MG63 (cell line): ENCODE data around the gene SERINC2. TPM values are rescaled to one million over a fixed set of nuclear protein-coding genes. Genes with fewer than 3 reads are reported as not detected.
A peak's percentile ranks its signal among the peaks of the same experiment; 100 is the strongest.

ENCODE experiments used
- DNase-seq: peaks from one replicate; pipeline ENCODE4 v3.0.0-alpha.2; 2020
- H3K27me3 ChIP-seq: fragments of 250-450 bp; sonication (Bioruptor Pico); 2 replicates; pipeline ENCODE4 v1.5.1; 2020; ENCODE audit warnings: mild to moderate bottlenecking, moderate library complexity
- H3K36me3 ChIP-seq: fragments of 250-450 bp; sonication (Bioruptor Pico); 2 replicates; pipeline ENCODE4 v1.5.1; 2020; ENCODE audit warnings: mild to moderate bottlenecking, moderate library complexity
- H3K4me3 ChIP-seq: fragments of 250-450 bp; sonication (Bioruptor Pico); 2 replicates; pipeline ENCODE4 v1.5.1; 2020; ENCODE audit warnings: mild to moderate bottlenecking, moderate library complexity
- H3K9me3 ChIP-seq: fragments of 250-450 bp; sonication (Bioruptor Pico); 2 replicates; pipeline ENCODE4 v1.5.1; 2020; ENCODE audit warnings: mild to moderate bottlenecking, moderate library complexity
- total RNA-seq: library from RNA; depleted of rRNA; stranded (reverse); fragments of >200 nt; shearing (Covaris generic); gene quantifications from 2 replicates; pipeline ENCODE4 v1.2.3, GENCODE V29; 2014; ENCODE audit warnings: low replicate concordance

The SERINC2 gene
- total RNA-seq, 1 experiment from 2014 or later: 32.4 TPM

DNA sequence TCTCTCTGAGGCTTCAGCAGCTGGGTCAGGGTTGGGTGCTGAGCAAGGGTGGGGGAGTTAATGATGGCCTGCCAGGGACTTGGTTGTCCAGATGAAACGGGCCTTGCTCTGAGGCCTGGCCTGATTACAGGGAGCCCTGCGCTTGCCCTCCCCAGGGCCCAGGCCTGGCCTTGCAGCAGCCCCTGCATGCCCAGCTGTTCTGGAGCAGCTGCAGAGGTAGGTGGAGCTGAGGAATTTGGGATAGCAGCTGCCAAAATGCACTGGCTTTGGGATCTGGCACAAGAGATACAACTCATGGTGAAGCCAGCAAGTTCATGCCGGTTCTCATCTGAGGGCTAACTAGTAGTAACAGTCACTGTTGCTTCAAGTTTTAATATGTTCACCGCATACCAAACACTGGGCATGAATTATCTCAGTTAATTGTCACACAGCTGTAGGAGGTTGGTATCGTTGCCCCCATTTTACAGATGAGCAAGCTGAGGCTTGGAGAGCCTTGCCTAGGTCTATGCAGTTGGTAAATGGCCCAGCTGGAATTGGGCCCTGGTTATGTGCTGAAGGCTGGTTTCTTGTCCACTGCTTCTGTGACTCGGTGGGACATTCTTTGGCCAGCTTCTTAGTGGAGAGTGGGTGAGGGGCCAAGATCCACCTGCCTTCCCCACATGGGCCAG lies 7.3 kb upstream of the SERINC2 start:
- no peaks in the 10 kb centered on the region for H3K9me3 ChIP-seq
- peak; percentile 86 for DNase-seq
- no peaks in the 10 kb centered on the region for H3K36me3 ChIP-seq
- no peak overlapping the region for H3K4me3 ChIP-seq
- no peaks in the 10 kb centered on the region for H3K27me3 ChIP-seq

DNA sequence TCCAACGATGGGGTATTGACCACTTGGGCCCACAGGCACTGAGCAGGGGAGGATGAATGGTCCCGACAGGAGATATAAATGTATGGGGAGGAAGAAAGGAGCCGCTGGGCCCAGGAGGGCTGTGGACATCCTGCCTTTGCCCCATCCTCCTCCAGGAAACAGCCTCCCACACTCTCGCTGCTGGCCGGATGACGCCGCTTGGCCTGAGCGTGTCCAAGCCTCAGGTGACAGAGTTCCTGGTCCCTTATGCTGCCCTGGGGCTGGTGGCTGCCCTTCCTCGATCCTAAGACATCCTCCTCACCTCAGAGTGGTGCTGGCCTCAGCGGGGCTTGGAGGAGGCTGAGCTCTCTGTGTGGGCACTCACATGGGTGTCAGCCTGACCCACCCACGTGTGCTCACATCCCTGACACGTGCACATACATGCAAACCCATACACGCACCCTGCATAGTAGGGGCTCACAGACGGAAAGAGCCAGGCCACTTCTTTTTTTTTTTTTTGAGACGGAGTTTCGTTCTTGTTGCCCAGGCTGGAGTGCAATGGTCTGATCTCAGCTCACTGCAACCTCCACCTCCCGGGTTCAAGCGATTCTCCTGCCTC lies 5.9 kb upstream of the SERINC2 start:
- H3K9me3 ChIP-seq: no peaks in the 10 kb centered on the region
- H3K27me3 ChIP-seq: no peaks in the 10 kb centered on the region
- no peak for DNase-seq
- no peak overlapping the region for H3K4me3 ChIP-seq
- H3K36me3 ChIP-seq: peaks cover 2% of the 10 kb centered on the region; the same call in 1 of the 2 replicates

DNA sequence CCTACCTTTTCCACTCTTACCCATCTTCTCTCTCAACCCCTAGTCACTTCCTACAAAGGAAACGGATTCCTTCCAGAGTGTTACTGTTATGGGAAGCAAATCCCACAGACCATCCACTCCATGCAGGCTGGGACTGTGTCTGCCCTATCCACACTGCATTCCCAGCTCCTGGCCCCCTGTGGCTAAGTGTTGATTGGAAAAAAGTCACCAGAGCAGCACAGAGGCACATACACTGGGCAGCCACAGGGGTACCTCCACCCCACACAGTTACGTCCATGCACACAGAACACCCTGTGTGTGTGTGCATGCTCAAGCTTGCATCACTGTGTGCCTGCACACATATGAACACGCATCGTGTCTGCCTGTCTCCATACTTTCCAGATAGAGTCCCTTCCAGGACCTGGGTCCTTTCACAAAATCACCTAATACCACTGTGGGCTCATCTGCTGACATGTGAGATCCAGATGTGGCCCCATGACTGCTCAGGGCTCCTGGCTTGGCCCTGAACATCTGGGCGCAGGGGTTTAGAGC lies 4.2 kb upstream of the SERINC2 start:
- DNase-seq: no peak
- no peaks in the 10 kb centered on the region for H3K27me3 ChIP-seq
- H3K9me3 ChIP-seq: no peaks in the 10 kb centered on the region
- H3K36me3 ChIP-seq: peaks cover 2% of the 10 kb centered on the region; the same call in 1 of the 2 replicates
- H3K4me3 ChIP-seq: no peak overlapping the region

DNA sequence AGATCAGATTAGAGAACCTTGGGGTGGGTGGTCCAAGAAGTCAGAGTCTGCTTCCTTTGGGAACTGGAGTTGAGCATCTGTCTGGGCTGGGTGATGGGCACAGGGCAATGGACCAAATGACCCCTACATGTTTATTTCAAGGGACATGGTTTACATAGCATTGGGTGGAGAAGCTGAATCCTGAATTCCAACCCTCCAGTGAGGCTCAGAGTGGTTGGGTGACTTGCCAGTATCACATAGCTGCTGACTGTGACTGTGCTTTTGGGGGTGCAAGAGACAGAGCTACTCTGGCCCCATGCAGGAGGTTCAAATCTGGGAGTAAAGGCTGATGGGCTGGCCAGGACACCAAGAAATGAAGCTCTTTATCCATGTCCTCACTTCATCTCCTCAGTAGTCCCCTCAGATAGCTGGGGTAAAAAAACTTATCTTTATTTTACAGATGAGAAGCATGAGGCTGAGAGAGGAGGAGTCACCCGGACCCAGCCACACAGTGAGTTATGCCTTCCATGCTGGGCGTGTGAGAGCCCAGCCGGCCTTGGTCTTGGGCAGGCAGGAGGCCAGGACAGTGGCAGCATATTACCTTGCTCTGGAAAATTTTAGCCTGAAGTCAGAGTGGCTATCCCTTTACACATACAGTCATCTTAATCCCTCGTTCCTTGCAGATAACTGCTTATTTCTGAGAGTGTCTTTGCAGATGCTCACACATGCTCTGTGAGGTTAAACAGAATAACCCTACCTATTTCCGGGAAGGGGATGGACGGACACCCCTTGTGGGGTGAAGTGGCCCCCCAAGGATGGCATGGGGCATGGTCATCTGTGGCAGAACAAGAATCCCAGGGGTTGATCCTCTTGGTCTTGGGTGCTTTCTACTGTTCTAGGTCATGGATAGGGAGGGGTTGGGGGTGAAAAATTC lies 2.8 kb upstream of the SERINC2 start:
- no peaks in the 10 kb centered on the region for H3K9me3 ChIP-seq
- DNase-seq: peak; percentile 41
- no peak overlapping the region for H3K4me3 ChIP-seq
- no peaks in the 10 kb centered on the region for H3K27me3 ChIP-seq
- H3K36me3 ChIP-seq: peaks cover 9% of the 10 kb centered on the region; the same call in 1 of the 2 replicates

DNA sequence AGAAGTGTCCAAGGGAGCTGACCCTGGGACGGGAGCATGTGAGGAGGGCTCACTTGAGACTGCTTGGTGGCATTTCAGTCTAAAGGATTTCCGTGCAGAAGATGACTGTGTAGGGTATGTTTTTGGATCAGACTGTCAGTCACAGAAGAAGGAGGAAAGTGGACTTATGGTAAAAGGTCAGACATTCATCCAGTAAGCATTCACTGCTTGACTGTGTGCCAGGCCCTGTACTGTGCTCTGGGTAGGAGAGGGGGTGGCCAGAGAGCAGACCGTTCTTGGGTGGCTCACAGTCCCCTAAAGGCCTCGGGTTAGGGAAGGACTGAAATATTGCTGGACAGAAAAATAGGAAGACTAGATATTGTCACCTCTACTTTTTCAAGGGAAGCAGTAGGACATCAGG lies 2.1 kb upstream of the SERINC2 start:
- Histone ChIP-seq H3K27me3 (no peaks in the 10 kb centered on the region), H3K9me3 (no peaks in the 10 kb centered on the region), H3K36me3 (peaks cover 16% of the 10 kb centered on the region; the same call in 1 of the 2 replicates), H3K4me3 (no peak overlapping the region)
- DNase-seq: peak; percentile 82

DNA sequence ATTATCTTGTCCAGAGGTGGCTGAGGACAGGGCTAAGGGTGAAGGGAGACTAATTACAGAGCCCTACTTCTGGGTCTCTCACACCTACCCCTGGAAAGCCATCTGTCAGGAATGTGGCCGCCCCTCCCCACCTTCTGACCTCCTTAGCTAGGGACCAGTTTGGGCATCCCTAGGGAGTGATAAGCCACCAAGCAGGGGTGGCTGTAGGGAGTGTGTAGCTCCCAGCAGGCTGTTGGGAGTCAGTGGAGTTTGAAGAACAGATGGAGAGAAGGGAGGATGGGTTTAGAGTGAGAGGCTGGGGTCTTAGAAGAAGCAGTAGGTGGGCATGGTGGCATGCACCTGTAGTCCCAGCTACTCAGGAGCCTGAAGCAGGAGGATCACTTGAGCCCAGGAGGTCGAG lies 808 bp upstream of the SERINC2 start:
- H3K4me3 ChIP-seq: peak overlapping the region; percentile 85; the same call in 1 of the 2 replicates
- peaks cover 26% of the 10 kb centered on the region for H3K36me3 ChIP-seq
- H3K9me3 ChIP-seq: no peaks in the 10 kb centered on the region
- no peak for DNase-seq
- H3K27me3 ChIP-seq: no peaks in the 10 kb centered on the region

DNA sequence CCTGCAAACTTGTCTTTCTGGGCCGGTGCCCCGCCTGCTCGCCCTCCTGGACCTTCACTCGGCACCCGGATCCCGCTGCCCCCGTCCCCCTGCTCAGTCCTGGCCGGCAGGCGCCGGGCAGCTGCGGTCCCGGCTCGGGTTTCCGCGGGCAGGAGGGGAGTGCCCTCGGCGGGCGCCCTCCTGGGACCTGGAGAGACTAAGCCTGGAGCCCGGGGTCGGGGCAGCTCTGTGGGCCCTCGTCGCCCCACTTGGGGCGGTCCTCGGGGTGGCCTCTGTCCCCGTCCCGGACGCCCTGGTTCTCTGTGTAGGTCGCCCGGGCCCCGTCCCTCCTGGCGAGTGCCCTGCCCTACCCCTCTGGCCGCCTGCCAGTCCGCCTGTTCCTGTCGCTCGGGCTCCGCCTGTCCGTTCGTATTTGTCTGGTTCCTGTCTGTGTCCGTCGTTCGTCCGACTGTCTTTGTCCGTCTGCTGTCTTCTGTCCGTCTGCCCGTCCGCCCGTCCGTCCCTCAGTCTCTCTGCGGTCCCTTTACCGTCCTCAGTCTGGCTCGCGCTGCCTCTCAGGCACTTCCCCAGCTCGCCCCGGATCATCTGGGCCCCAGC lies 490 bp downstream of the SERINC2 start:
- peaks cover 30% of the 10 kb centered on the region for H3K36me3 ChIP-seq
- no peaks in the 10 kb centered on the region for H3K9me3 ChIP-seq
- H3K4me3 ChIP-seq: peak overlapping the region; percentile 85
- DNase-seq: peak; percentile 76
- no peaks in the 10 kb centered on the region for H3K27me3 ChIP-seq

DNA sequence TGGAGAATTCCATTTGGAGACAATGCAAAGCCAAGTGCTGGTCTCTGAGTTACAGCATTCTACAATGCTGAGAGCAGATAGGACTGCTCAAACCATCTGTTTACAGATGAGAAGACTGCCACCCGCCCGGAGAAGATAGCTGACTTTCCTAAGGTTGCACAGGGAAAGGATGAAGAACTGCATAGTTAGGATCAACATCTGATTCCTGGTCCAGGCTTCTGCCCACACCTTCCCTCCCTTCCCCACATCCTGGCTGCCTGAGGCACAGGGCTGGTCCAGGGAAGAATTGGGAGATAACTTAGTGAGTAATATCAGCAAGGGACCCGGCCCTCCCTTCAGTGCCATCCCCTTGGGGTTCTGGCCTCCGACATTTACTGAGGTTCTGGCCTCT lies 2.0 kb downstream of the SERINC2 start:
- Histone ChIP-seq H3K36me3 (peaks cover 32% of the 10 kb centered on the region), H3K27me3 (no peaks in the 10 kb centered on the region), H3K4me3 (peak overlapping the region; percentile 85), H3K9me3 (no peaks in the 10 kb centered on the region)
- DNase-seq: no peak

DNA sequence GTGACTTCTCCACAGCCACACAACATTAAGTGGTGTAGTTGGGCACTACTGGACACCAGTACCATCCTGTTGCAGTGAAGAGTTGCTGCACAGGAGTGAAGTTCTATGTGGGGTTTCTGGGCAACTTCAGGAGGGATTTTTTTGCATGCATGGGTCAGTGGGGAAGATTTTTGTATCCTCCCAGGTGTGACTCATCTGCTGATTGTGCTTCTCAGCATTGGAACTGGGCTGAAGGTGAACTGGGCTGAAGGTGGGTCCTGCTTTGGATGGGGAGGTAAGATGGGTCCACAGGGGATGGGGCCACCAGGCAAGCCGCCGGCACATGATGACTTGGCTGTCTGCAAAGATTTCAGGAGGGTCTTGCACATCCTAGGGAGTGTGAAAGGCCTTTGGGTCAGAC lies 2.6 kb downstream of the SERINC2 start:
- H3K27me3 ChIP-seq: no peaks in the 10 kb centered on the region
- H3K9me3 ChIP-seq: no peaks in the 10 kb centered on the region
- no peak for DNase-seq
- H3K4me3 ChIP-seq: no peak overlapping the region
- peaks cover 32% of the 10 kb centered on the region for H3K36me3 ChIP-seq

DNA sequence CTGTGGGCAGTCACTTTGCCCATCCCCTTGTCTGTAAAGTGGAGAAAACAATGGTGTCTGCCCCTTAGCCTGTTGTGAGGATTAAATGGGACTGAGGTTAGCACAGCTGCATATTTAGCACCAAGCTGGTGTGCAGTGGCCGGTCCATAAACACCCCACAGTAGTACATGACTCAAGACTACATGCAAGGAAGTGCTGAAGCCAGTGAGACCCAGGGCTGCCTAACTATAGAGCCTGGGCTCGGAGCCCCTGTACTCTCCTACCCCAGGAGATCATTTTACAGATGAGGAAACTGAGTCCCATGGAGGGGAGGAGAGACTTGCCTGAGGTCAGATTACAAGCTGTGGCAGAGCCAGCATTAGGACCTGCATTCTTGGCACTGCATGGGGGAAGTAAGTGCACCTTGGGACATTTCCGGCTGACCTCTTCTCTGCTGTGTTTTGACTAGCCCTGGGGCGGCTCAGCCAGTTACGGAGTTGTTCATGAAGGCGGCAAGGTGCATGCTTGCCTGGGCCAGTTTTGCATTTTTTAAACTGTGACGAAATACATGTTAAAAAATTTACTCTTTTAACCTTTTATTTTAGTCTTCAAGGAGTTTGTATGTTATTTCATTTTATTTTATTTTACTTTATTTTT lies 3.2 kb downstream of the SERINC2 start:
- no peak overlapping the region for H3K4me3 ChIP-seq
- H3K9me3 ChIP-seq: no peaks in the 10 kb centered on the region
- no peaks in the 10 kb centered on the region for H3K27me3 ChIP-seq
- H3K36me3 ChIP-seq: peaks cover 31% of the 10 kb centered on the region
- no peak for DNase-seq

DNA sequence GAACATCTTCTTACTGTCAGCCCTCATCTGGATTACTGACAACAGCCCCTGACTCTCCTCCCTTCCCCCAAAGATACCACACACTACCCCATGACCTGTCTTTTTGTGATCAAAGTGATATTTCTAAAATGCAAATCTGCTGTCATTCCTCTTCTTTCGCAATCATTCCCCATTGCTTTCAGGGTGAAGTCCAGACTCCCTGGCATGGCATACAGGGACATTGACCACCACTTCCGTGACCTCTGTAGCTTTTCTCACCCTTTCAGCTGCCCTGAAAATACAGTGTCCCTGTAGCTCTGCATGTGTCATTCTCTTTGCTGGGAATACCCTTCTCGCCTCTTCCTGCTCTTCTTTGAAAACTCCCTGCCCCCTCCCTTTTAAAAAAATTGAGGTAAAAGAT lies 4.1 kb downstream of the SERINC2 start:
- no peaks in the 10 kb centered on the region for H3K27me3 ChIP-seq
- no peak overlapping the region for H3K4me3 ChIP-seq
- peaks cover 29% of the 10 kb centered on the region for H3K36me3 ChIP-seq
- DNase-seq: no peak
- no peaks in the 10 kb centered on the region for H3K9me3 ChIP-seq

DNA sequence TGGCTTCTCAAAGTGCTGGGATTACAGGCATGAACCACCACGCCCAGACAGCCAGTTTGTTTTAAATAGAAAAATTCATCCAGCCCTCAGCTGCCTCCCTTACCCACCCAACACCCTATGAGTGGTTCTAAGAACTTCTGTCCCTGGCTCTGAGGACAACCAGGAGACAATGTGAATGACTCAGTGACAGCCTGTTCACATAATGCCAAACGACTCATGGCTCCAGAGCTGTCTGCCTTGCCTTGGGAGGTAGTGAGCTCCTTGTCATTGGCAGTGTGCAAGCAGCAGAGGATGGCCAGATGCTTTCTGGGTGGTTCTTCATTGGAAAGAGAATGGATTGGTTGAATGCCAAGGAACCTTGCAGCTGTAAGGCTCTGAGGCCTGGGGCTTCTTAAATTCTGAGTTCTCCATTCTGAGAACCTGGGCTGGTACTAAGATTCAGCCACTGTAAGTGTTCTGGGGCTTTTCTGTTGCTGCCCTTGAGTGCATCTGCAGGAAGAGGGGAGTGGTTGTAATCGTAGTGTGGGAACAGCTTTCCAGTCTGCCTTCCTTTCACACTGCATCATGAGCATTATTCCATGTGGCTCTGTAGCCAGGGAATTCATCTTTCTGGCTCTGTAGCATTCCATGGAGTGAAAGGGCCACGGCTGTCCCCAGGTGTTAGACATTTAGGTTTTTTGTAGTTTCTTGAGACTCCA lies 5.8 kb downstream of the SERINC2 start:
- H3K9me3 ChIP-seq: no peaks in the 10 kb centered on the region
- H3K4me3 ChIP-seq: no peak overlapping the region
- peaks cover 32% of the 10 kb centered on the region for H3K36me3 ChIP-seq
- peak; percentile 33 for DNase-seq
- no peaks in the 10 kb centered on the region for H3K27me3 ChIP-seq

DNA sequence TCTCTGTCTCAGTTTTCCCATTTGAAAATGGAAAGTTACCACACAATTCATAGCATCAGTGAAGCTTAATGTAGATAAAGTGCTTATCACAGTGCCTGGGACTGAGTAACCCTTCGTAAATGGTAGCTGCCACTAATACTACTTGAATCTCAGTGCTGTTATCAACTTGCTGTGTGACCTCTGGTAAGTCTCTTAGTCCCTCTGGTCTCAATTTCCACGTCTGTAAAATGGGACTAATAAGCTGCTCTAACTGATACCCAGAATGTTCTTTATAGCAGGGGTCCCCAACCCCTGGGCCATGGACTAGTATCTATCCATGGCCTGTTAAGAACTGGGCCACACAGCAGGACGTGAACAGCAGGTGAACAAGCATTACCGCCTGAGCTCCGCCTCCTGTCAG lies 7.7 kb downstream of the SERINC2 start:
- Histone ChIP-seq H3K4me3 (no peak overlapping the region), H3K27me3 (no peaks in the 10 kb centered on the region), H3K9me3 (no peaks in the 10 kb centered on the region)

DNA sequence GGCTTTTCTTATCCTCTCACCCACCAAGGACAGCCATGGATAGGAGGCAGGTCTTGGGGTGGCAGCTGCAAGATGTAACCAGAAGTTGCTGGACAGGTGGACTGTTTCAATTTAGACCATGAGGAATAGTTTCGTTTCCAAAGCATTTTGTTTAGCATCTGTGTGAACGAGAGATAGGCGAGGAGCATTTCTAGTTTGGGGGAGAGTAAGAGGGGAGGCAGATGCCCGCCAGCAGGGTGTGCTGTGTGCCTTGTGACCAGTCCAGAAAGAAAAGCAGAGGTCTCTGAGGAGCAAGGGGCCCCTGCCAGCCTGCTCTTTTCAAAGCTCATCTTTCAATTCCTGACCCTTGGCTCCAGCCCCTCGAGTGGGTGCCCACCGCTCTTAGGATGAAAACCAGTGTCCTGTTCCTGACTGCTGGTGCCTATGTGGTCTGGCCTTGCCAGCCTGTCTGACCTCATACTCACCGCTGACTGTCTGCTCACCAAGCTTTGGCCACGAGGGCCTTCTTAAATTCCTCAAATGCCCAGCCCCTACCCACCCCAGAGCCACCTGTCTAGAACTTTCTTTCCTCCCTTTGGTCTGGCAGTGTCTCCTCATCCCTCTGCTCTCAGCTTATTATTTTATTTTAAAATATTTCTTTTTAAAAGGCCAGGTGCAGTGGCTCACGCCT lies 8.5 kb downstream of the SERINC2 start:
- H3K36me3 ChIP-seq: peaks cover 29% of the 10 kb centered on the region
- DNase-seq: peak; percentile 48
- no peak overlapping the region for H3K4me3 ChIP-seq
- H3K9me3 ChIP-seq: no peaks in the 10 kb centered on the region
- no peaks in the 10 kb centered on the region for H3K27me3 ChIP-seq

More for the DNA sequence above, 7.7 kb downstream of the SERINC2 start:
- DNase-seq: no peak
- peaks cover 29% of the 10 kb centered on the region for H3K36me3 ChIP-seq
